HCEC 1CT (cell line): ENCODE measurements around the gene MPST.
"Not testable (repeated sequence)": the region's sequence is repeated elsewhere in the genome, so short reads cannot be mapped to it uniquely, and the experiment has no call there.

Experiments used
- DNase-seq: peaks from one replicate; pipeline ENCODE4 v3.0.0-alpha.2; 2017

Gene MPST

GRCh38 chr22:37062702-37063381, 43.3 kb downstream of the MPST start:
- no peak for DNase-seq

GRCh38 chr22:37063431-37064420, 44.2 kb downstream of the MPST start:
- DNase-seq = no peak

- no peak for DNase-seq
Measured at GRCh38 chr22:37064553-37064952, 45.0 kb downstream of the MPST start.

- no peak for DNase-seq
Measured at GRCh38 chr22:37065180-37065579, 45.6 kb downstream of the MPST start.

- DNase-seq = no peak
Measured at GRCh38 chr22:37065961-37066360, 46.4 kb downstream of the MPST start.

GRCh38 chr22:37067428-37067827, 47.9 kb downstream of the MPST start:
- no peak for DNase-seq

GRCh38 chr22:37068859-37069258, 49.3 kb downstream of the MPST start:
- DNase-seq = no peak

- no peak for DNase-seq
Measured at GRCh38 chr22:37069319-37069718, 49.8 kb downstream of the MPST start.

GRCh38 chr22:37069719-37070118, 50.2 kb downstream of the MPST start:
- DNase-seq = no peak

- no peak for DNase-seq
Measured at GRCh38 chr22:37070334-37070733, 50.8 kb downstream of the MPST start.

- no peak for DNase-seq
Measured at GRCh38 chr22:37070744-37071143, 51.2 kb downstream of the MPST start.

GRCh38 chr22:37071850-37072592, 52.5 kb downstream of the MPST start:
- not testable (repeated sequence) for DNase-seq

- DNase-seq = no peak
Measured at GRCh38 chr22:37072673-37073072, 53.1 kb downstream of the MPST start.

GRCh38 chr22:37074537-37074936, 55.0 kb downstream of the MPST start:
- no peak for DNase-seq

- no peak for DNase-seq
Measured at GRCh38 chr22:37075046-37075445, 55.5 kb downstream of the MPST start.

- no peak for DNase-seq
Measured at GRCh38 chr22:37075822-37076433, 56.4 kb downstream of the MPST start.

- DNase-seq = peak; percentile 30
Measured at GRCh38 chr22:37077802-37078448, 58.4 kb downstream of the MPST start.

GRCh38 chr22:37079158-37079557, 59.6 kb downstream of the MPST start:
- no peak for DNase-seq
